ENCODE data around the gene GFPT1. TPM values are rescaled to one million over a fixed set of nuclear protein-coding genes. Genes with fewer than 3 reads are reported as not detected.

The GFPT1 gene
- total RNA-seq, 5 donors from 2014 or later (not counting 1 experiment from before 2014, with no cell fraction given) = 14.9 to 22.1 (median 19.8) TPM

DNA sequence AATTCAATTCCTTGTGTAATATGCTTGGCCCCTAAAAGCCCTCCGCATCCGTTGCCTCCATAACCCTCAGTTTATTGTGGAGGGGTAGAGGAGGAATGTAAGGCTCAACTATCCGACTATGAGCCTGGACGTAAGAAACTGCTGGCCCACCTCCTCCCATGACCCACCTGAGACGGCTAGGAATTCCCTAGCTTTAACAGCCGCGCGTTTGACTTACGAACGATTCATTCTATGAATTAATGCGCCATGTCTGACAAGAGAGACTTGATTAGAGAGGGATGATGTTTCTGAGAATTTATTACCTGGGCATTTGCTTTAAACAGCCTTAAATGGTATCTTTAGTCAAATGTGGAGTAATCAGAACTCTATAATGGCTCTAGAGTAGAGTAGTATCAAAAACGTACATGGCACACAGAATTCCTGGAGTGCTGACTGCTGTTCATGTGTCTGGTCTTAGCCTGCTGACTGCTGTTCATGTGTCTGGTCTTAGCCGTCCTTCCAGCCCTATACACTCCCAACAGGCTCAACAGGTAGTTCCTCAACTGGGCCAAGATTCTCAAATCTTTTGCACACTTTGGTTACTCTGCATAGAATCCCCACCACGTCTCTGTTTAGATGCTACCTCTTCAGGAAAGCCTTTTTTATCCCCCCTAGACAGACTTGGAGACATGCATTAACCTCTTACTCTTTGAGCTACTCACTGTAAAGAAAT, 899 bp upstream of the GFPT1 start:
- Histone ChIP-seq H3K4me1 (ENCODE audit: control insufficient read depth in 1 of 2, extremely low read depth in 1 of 2, insufficient read depth in 2 of 2, low read length in 2 of 2) (peaks cover 15 to 18% of the 10 kb centered on the region in 2 experiments), H3K9me3 (no peaks in the 10 kb centered on the region), H3K27ac (ENCODE audit: low read length) (peak overlapping the region; percentile 48), H3K36me3 (ENCODE audit: control insufficient read depth in 2 of 2, extremely low read depth in 1 of 2, insufficient read depth in 1 of 2, low read length in 1 of 2) (no peaks in the 10 kb centered on the region), H3K27me3 (replicated peaks in 1 of 2; ENCODE audit: control insufficient read depth in 2 of 2, extremely low read depth in 1 of 2, insufficient read depth in 2 of 2, low read length in 1 of 2) (no peaks in the 10 kb centered on the region), H3K4me3 (ENCODE audit: control insufficient read depth in 1 of 2, extremely low read depth in 1 of 2, low read length in 1 of 2) (peak overlapping the region; percentile 52 to 61)
- no peaks in the 10 kb centered on the region for H3K9me3 Mint-ChIP-seq
- peak overlapping the region; percentile 80 to 87 (median 84) for H3K4me3 Mint-ChIP-seq
- H3K36me3 Mint-ChIP-seq = no peaks in the 10 kb centered on the region
- H3K4me1 Mint-ChIP-seq = peaks cover 35 to 40% (median 37%) of the 10 kb centered on the region in 3 donors
- peak overlapping the region; percentile 67 to 85 for H3K27ac Mint-ChIP-seq
- CTCF ChIA-PET = interaction anchor here in 1 of 2 donors (1.0 kb wide), 1 partner anchor 12 kb away, joined by 3 read pairs; no protein-coding TSS in a partner anchor
- ATAC-seq (replicated peaks in 1 of 4) (no peak), DNase-seq (no peak)
- POLR2A ChIA-PET = interaction anchor here in 1 of 2 donors (0.6 kb wide), 1 partner anchor 429 kb away, joined by 3 read pairs; no protein-coding TSS in a partner anchor
- WGBS (ENCODE audit: insufficient coverage) = 88% methylated on average over 4 of the region's 14 CpGs
- H3K27me3 Mint-ChIP-seq = no peaks in the 10 kb centered on the region

- H3K4me3 Mint-ChIP-seq = peak overlapping the region; percentile 80 to 87 (median 84)
- no peak for ATAC-seq (replicated peaks in 1 of 4)
- peak overlapping the region; percentile 61 to 64 for H3K4me3 ChIP-seq (ENCODE audit: control insufficient read depth in 1 of 2, extremely low read depth in 1 of 2, low read length in 1 of 2)
- peak overlapping the region; percentile 43 for H3K27ac ChIP-seq (ENCODE audit: low read length)
- H3K36me3 Mint-ChIP-seq = peaks cover 9% of the 10 kb centered on the region
- POLR2A ChIA-PET = interaction anchor here (0.5 to 1.7 kb wide), 4 partner anchors 21 to 51 kb away, joined by 3 to 9 read pairs (median 4); partner anchors contain the start of gene NFU1 (in 1 of the 2)
- DNase-seq = peak in 1 of 35 experiments; percentile 22
- H3K9me3 Mint-ChIP-seq = no peaks in the 10 kb centered on the region
- peaks cover 46 to 53% (median 51%) of the 10 kb centered on the region in 3 donors for H3K4me1 Mint-ChIP-seq
- H3K27me3 ChIP-seq (replicated peaks in 1 of 2; ENCODE audit: control insufficient read depth in 2 of 2, extremely low read depth in 1 of 2, insufficient read depth in 2 of 2, low read length in 1 of 2) = no peaks in the 10 kb centered on the region
- CTCF ChIA-PET = interaction anchor here (0.6 to 1.8 kb wide), 5 partner anchors 9 to 337 kb away, joined by 3 to 8 read pairs (median 4); partner anchors contain the start of gene NFU1 (in 1 of the 2)
- 0% methylated on average over 2 of the region's 6 CpGs for WGBS (ENCODE audit: insufficient coverage)
- H3K9me3 ChIP-seq = no peaks in the 10 kb centered on the region
- H3K36me3 ChIP-seq (ENCODE audit: control insufficient read depth in 2 of 2, extremely low read depth in 1 of 2, insufficient read depth in 1 of 2, low read length in 1 of 2) = no peaks in the 10 kb centered on the region
- H3K27me3 Mint-ChIP-seq = no peaks in the 10 kb centered on the region
- H3K4me1 ChIP-seq (ENCODE audit: control insufficient read depth in 1 of 2, extremely low read depth in 1 of 2, insufficient read depth in 2 of 2, low read length in 2 of 2) = peaks cover 15 to 20% of the 10 kb centered on the region in 2 experiments
- peak overlapping the region; percentile 61 for H3K27ac Mint-ChIP-seq
Measured at GRCh38 chr2:69386360-69386759, 667 bp downstream of the GFPT1 start.

DNA sequence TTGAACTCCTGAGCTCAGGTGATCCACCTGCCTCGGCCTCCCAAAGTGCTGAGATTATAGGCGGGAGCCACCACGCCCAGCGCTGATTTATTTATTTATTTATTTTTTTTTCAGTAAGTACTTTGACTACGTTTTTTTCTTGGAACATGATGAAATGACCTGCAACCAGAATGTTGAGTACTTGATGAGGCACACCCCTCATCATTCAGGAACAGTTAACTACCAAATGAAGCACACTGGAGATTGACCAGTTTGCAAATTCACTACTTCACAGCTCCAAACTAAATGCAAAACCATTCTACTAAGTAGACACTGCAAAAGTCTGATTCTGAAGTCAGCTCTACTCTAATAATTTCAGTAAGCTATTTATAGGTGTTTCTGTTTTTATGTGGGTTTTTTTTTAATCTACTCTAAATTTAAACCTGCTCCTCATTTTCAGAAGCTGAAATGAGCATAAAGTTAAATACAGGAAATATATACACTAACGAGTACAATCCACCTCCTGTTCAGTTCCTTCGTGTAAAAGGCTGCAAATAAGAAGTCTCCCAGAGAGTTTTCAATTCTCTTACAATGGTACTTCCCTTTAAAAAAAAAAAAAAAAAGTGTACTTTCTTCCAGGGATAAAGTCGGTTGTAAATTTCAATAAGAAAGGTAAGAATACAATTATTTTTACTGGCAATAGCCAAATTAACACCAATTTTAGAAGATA, 1.4 kb downstream of the GFPT1 start:
- ATAC-seq (replicated peaks in 1 of 4) = no peak

GRCh38 chr2:69384618-69385081, 2.4 kb downstream of the GFPT1 start:
- ATAC-seq (replicated peaks in 1 of 4) (no peak), DNase-seq (no peak)
- Histone ChIP-seq H3K4me1 (ENCODE audit: control insufficient read depth in 1 of 2, extremely low read depth in 1 of 2, insufficient read depth in 2 of 2, low read length in 2 of 2) (peaks cover 15 to 20% of the 10 kb centered on the region in 2 experiments), H3K27me3 (replicated peaks in 1 of 2; ENCODE audit: control insufficient read depth in 2 of 2, extremely low read depth in 1 of 2, insufficient read depth in 2 of 2, low read length in 1 of 2) (no peaks in the 10 kb centered on the region), H3K9me3 (no peaks in the 10 kb centered on the region), H3K36me3 (ENCODE audit: control insufficient read depth in 2 of 2, extremely low read depth in 1 of 2, insufficient read depth in 1 of 2, low read length in 1 of 2) (no peaks in the 10 kb centered on the region), H3K4me3 (ENCODE audit: control insufficient read depth in 1 of 2, extremely low read depth in 1 of 2, low read length in 1 of 2) (no peak overlapping the region), H3K27ac (ENCODE audit: low read length) (no peak overlapping the region)
- no peak overlapping the region for H3K4me3 Mint-ChIP-seq
- no peaks in the 10 kb centered on the region for H3K9me3 Mint-ChIP-seq
- WGBS (ENCODE audit: insufficient coverage) = no CpG with 5 or more reads among the region's 5 CpGs
- CTCF ChIA-PET = interaction anchor here in 1 of 2 donors (1.4 kb wide), 1 partner anchor 11 kb away, joined by 3 read pairs; no protein-coding TSS in a partner anchor
- peaks cover 54 to 65% (median 59%) of the 10 kb centered on the region in 3 donors for H3K4me1 Mint-ChIP-seq
- POLR2A ChIA-PET = interaction anchor here in 1 of 2 donors (1.7 kb wide), 1 partner anchor 52 kb away, joined by 9 read pairs; the partner anchor contains the start of gene NFU1
- H3K27me3 Mint-ChIP-seq = no peaks in the 10 kb centered on the region
- H3K36me3 Mint-ChIP-seq = peaks cover 15% of the 10 kb centered on the region
- H3K27ac Mint-ChIP-seq = no peak overlapping the region

More for the DNA sequence above, 1.4 kb downstream of the GFPT1 start:
- WGBS (ENCODE audit: insufficient coverage) = 100% methylated on average over 1 of the region's 8 CpGs
- H3K4me1 ChIP-seq (ENCODE audit: control insufficient read depth in 1 of 2, extremely low read depth in 1 of 2, insufficient read depth in 2 of 2, low read length in 2 of 2) = peaks cover 15 to 20% of the 10 kb centered on the region in 2 experiments
- POLR2A ChIA-PET = interaction anchor here (0.5 to 1.7 kb wide), 5 partner anchors 21 to 1229 kb away, joined by 3 to 9 read pairs (median 5); partner anchors contain the start of gene NFU1 (in 1 of the 2)
- peaks cover 51 to 61% (median 55%) of the 10 kb centered on the region in 3 donors for H3K4me1 Mint-ChIP-seq
- no peaks in the 10 kb centered on the region for H3K9me3 Mint-ChIP-seq
- peaks cover 12% of the 10 kb centered on the region for H3K36me3 Mint-ChIP-seq
- DNase-seq = no peak
- CTCF ChIA-PET = interaction anchor here (0.6 to 1.8 kb wide), 8 partner anchors 8 to 341 kb away, joined by 3 to 8 read pairs (median 4); partner anchors contain the start of gene NFU1 (in 1 of the 2)
- H3K36me3 ChIP-seq (ENCODE audit: control insufficient read depth in 2 of 2, extremely low read depth in 1 of 2, insufficient read depth in 1 of 2, low read length in 1 of 2) = no peaks in the 10 kb centered on the region
- no peak overlapping the region for H3K27ac ChIP-seq (ENCODE audit: low read length)
- no peaks in the 10 kb centered on the region for H3K27me3 Mint-ChIP-seq
- H3K27ac Mint-ChIP-seq = peak overlapping the region; percentile 39 to 61
- H3K4me3 ChIP-seq (ENCODE audit: control insufficient read depth in 1 of 2, extremely low read depth in 1 of 2, low read length in 1 of 2) = peak overlapping the region in 1 of 2 donors; percentile 61
- H3K4me3 Mint-ChIP-seq = peak overlapping the region; percentile 80 to 87 (median 84)
- H3K27me3 ChIP-seq (replicated peaks in 1 of 2; ENCODE audit: control insufficient read depth in 2 of 2, extremely low read depth in 1 of 2, insufficient read depth in 2 of 2, low read length in 1 of 2) = no peaks in the 10 kb centered on the region
- no peaks in the 10 kb centered on the region for H3K9me3 ChIP-seq

DNA sequence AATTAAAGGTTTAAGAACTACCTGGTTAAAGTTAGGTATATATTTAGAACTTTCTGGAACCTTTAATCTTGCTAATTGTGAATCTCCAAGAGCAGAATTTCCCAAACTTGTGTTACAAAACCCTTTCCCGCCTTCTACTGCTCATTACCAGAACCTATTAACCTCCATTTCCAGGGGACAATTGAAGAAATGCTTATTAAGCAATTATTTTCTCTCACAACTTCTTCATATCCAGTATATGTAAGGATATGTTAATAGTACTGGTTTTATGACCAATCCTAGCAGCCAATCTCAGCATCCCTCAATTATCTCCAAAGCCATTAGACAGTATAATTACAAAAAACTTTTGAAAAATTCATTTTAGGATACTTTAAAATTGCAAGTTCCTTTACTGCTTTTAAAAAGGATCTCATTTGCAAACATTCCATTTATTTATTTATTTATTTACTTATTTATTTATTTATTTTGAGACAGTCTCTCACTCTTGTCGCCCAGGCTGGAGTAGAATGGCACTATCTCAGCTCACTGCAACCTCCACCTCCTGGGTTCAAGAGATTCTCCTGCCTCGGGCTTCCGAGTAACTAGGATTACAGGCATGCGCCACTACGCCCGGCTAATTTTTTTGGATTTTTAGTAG, 3.7 kb downstream of the GFPT1 start:
- no peak overlapping the region for H3K27ac Mint-ChIP-seq
- peaks cover 15% of the 10 kb centered on the region for H3K36me3 Mint-ChIP-seq
- DNase-seq (no peak), ATAC-seq (replicated peaks in 1 of 4) (no peak)
- POLR2A ChIA-PET = no interaction called here
- Histone ChIP-seq H3K9me3 (no peaks in the 10 kb centered on the region), H3K4me1 (ENCODE audit: control insufficient read depth in 1 of 2, extremely low read depth in 1 of 2, insufficient read depth in 2 of 2, low read length in 2 of 2) (peaks cover 15 to 20% of the 10 kb centered on the region in 2 experiments), H3K27me3 (replicated peaks in 1 of 2; ENCODE audit: control insufficient read depth in 2 of 2, extremely low read depth in 1 of 2, insufficient read depth in 2 of 2, low read length in 1 of 2) (no peaks in the 10 kb centered on the region), H3K27ac (ENCODE audit: low read length) (no peak overlapping the region), H3K36me3 (ENCODE audit: control insufficient read depth in 2 of 2, extremely low read depth in 1 of 2, insufficient read depth in 1 of 2, low read length in 1 of 2) (no peaks in the 10 kb centered on the region), H3K4me3 (ENCODE audit: control insufficient read depth in 1 of 2, extremely low read depth in 1 of 2, low read length in 1 of 2) (no peak overlapping the region)
- CTCF ChIA-PET = no interaction called here
- no CpG with 5 or more reads among the region's 7 CpGs for WGBS (ENCODE audit: insufficient coverage)
- no peaks in the 10 kb centered on the region for H3K27me3 Mint-ChIP-seq
- peaks cover 57 to 66% (median 62%) of the 10 kb centered on the region in 3 donors for H3K4me1 Mint-ChIP-seq
- no peak overlapping the region for H3K4me3 Mint-ChIP-seq
- H3K9me3 Mint-ChIP-seq = no peaks in the 10 kb centered on the region

All from T-cell (primary cell).